ENCODE measurements around the gene C16orf54.

GRCh38 chr16:29726845-29727377 lies 18.9 kb downstream of the C16orf54 start:
- TF ChIP-seq POLR2A (IDR thresholded peaks at IDR 0.05), result no peak
- no peak for TF ChIP-seq CTCF (IDR thresholded peaks at IDR 0.05)
